HL-60 (cell line): ENCODE measurements around the gene PTCHD1.

ENCODE experiments used
- GABPA ChIP-seq: IDR thresholded peaks from 2 replicates; pipeline ENCODE4 v1.6.1; 2012; ENCODE audit warnings: low read depth
- TF ChIP-seq, protein P1 (sequence below): IDR thresholded peaks from one replicate; pipeline ENCODE4 v1.5.1; 2011; ENCODE audit warnings: low read length, control low read depth, inconsistent platforms; ENCODE audit not compliant: insufficient read depth

DNA sequence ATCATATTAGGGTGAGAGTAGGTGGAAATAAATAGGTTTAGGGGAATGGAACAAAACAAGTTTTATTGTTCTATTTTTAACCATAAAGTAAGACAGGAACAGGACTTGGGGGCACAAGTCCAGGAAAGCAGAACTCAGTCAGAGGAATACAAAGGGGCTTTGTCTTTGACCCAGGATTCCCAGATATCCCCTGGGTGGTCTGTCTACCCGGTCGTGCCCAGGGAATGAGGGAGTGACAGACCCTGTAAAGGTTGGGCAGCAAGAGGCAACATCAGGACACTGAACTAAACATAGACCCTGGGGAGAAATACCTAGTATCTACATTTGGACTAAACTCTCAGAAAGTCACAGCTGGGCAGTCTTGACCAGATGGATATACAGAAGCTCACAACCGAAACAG is 50.6 kb downstream of the PTCHD1 start:
- TF ChIP-seq, protein P1, sequence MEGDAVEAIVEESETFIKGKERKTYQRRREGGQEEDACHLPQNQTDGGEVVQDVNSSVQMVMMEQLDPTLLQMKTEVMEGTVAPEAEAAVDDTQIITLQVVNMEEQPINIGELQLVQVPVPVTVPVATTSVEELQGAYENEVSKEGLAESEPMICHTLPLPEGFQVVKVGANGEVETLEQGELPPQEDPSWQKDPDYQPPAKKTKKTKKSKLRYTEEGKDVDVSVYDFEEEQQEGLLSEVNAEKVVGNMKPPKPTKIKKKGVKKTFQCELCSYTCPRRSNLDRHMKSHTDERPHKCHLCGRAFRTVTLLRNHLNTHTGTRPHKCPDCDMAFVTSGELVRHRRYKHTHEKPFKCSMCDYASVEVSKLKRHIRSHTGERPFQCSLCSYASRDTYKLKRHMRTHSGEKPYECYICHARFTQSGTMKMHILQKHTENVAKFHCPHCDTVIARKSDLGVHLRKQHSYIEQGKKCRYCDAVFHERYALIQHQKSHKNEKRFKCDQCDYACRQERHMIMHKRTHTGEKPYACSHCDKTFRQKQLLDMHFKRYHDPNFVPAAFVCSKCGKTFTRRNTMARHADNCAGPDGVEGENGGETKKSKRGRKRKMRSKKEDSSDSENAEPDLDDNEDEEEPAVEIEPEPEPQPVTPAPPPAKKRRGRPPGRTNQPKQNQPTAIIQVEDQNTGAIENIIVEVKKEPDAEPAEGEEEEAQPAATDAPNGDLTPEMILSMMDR, result no peak
- TF ChIP-seq GABPA, result no peak
